Skeletal muscle tissue (tissue), 4 donors: ENCODE measurements around the gene ERCC8. TPM values are rescaled to one million over a fixed set of nuclear protein-coding genes. Genes with fewer than 3 reads are reported as not detected.
"Not testable (repeated sequence)": the region's sequence is repeated elsewhere in the genome, so short reads cannot be mapped to it uniquely, and the experiment has no call there.

Experiments used
- H3K27ac ChIP-seq: one replicate; pipeline ENCODE4 v1.7.0; 2013; ENCODE audit warnings: mild to moderate bottlenecking, low read depth, low read length, inconsistent platforms
- H3K27me3 ChIP-seq, 3 donors: one replicate each; pipeline ENCODE4 v1.7.0; 2013; ENCODE audit warnings: low read length in 3 of 3; ENCODE audit not compliant: control insufficient read depth in 3 of 3, insufficient read depth in 3 of 3
- H3K36me3 ChIP-seq, 3 donors: one replicate each; pipeline ENCODE4 v1.7.0; 2013; ENCODE audit warnings: low read length in 3 of 3; ENCODE audit not compliant: control insufficient read depth in 3 of 3, insufficient read depth in 3 of 3
- H3K4me1 ChIP-seq, 3 donors: one replicate each; pipeline ENCODE4 v1.7.0; 2013; ENCODE audit warnings: low read length in 3 of 3, mild to moderate bottlenecking in 3 of 3; ENCODE audit not compliant: control insufficient read depth in 3 of 3, insufficient read depth in 3 of 3
- H3K4me3 ChIP-seq, 3 donors: one replicate each; pipeline ENCODE4 v1.7.0; 2013; ENCODE audit warnings: low read length in 3 of 3
- H3K9ac ChIP-seq, 3 donors: one replicate each; pipeline ENCODE4 v1.7.0; 2013; ENCODE audit warnings: low read length in 3 of 3, mild to moderate bottlenecking in 3 of 3, moderate library complexity in 2 of 3, low read depth in 1 of 3
- H3K9me3 ChIP-seq, 3 donors: one replicate each; pipeline ENCODE4 v1.7.0; 2013; ENCODE audit warnings: low read length in 3 of 3; ENCODE audit not compliant: control insufficient read depth in 3 of 3
- total RNA-seq: library from RNA; depleted of rRNA; stranded (reverse); fragments of >200 nt; gene quantifications from one replicate; pipeline ENCODE4 v1.2.3, GENCODE V29; 2014
- donor health status: Osteomylitis.

The ERCC8 gene
- 19.3 TPM for total RNA-seq

GRCh38 chr5:60944904-60945812 lies at the start of gene ERCC8, which contains the start of gene NDUFAF2:
Gene ERCC8, minus strand, starts transcription at chr5:60945070. Its CDS starts 62 bp downstream, at chr5:60945008.
Gene NDUFAF2, plus strand, starts transcription at chr5:60945205. Its CDS starts 51 bp downstream, at chr5:60945256.
- Histone ChIP-seq H3K9ac (peak within 1 kb of the TSS; percentile 92 to 94 (median 93)), H3K36me3 (no peaks in the 10 kb centered on the region), H3K27ac (peak within 1 kb of the TSS; percentile 73), H3K4me1 (peaks cover 5 to 24% (median 13%) of the 10 kb centered on the region in 3 donors), H3K9me3 (no peaks in the 10 kb centered on the region), H3K4me3 (peak within 1 kb of the TSS; percentile 78 to 100 (median 94)), H3K27me3 (no peaks in the 10 kb centered on the region)

GRCh38 chr5:60993875-60994571 lies 49.2 kb upstream of the ERCC8 start:
- Histone ChIP-seq H3K4me1 (peaks cover 3 to 8% (median 5%) of the 10 kb centered on the region in 3 donors), H3K27me3 (no peaks in the 10 kb centered on the region), H3K9me3 (peaks cover 0 to 2% (median 0%) of the 10 kb centered on the region in 3 donors), H3K36me3 (no peaks in the 10 kb centered on the region), H3K27ac (no peak overlapping the region), H3K4me3 (no peak overlapping the region), H3K9ac (no peak overlapping the region)

- H3K9me3 ChIP-seq, result peaks cover 0 to 2% (median 0%) of the 10 kb centered on the region in 3 donors
- no peak overlapping the region for H3K27ac ChIP-seq
- peaks cover 3 to 8% (median 5%) of the 10 kb centered on the region in 3 donors for H3K4me1 ChIP-seq
- no peak overlapping the region for H3K4me3 ChIP-seq
- no peaks in the 10 kb centered on the region for H3K27me3 ChIP-seq
- H3K36me3 ChIP-seq, result no peaks in the 10 kb centered on the region
- H3K9ac ChIP-seq, result no peak overlapping the region
These were observed 48.6 kb upstream of the ERCC8 start for GRCh38 chr5:60993425-60993824.

- H3K36me3 ChIP-seq, result no peaks in the 10 kb centered on the region
- peaks cover 3 to 8% (median 5%) of the 10 kb centered on the region in 3 donors for H3K4me1 ChIP-seq
- H3K4me3 ChIP-seq, result no peak overlapping the region
- H3K9ac ChIP-seq, result no peak overlapping the region
- H3K27me3 ChIP-seq, result no peaks in the 10 kb centered on the region
- H3K27ac ChIP-seq, result no peak overlapping the region
- peaks cover 0 to 2% (median 0%) of the 10 kb centered on the region in 3 donors for H3K9me3 ChIP-seq
These were observed 48.0 kb upstream of the ERCC8 start for GRCh38 chr5:60992871-60993270.

GRCh38 chr5:60989790-60990189 lies 44.9 kb upstream of the ERCC8 start:
- no peak overlapping the region for H3K9ac ChIP-seq
- H3K9me3 ChIP-seq, result peaks cover 0 to 2% (median 0%) of the 10 kb centered on the region in 3 donors
- no peak overlapping the region for H3K4me3 ChIP-seq
- peaks cover 3 to 8% (median 5%) of the 10 kb centered on the region in 3 donors for H3K4me1 ChIP-seq
- no peak overlapping the region for H3K27ac ChIP-seq
- no peaks in the 10 kb centered on the region for H3K36me3 ChIP-seq
- no peaks in the 10 kb centered on the region for H3K27me3 ChIP-seq

GRCh38 chr5:60982127-60982526 lies 37.3 kb upstream of the ERCC8 start:
- not testable (repeated sequence) for H3K4me1 ChIP-seq, H3K27me3 ChIP-seq, H3K4me3 ChIP-seq, H3K9me3 ChIP-seq, H3K27ac ChIP-seq, H3K36me3 ChIP-seq, H3K9ac ChIP-seq

- Histone ChIP-seq H3K9me3 (no peaks in the 10 kb centered on the region), H3K36me3 (no peaks in the 10 kb centered on the region), H3K4me1 (peaks cover 0 to 7% (median 2%) of the 10 kb centered on the region in 3 donors), H3K9ac (no peak overlapping the region), H3K27ac (no peak overlapping the region), H3K4me3 (no peak overlapping the region), H3K27me3 (no peaks in the 10 kb centered on the region)
These were observed 35.6 kb upstream of the ERCC8 start for GRCh38 chr5:60980511-60980910.

GRCh38 chr5:60978968-60979367 lies 34.1 kb upstream of the ERCC8 start:
- H3K27me3 ChIP-seq, result no peaks in the 10 kb centered on the region
- H3K9me3 ChIP-seq, result no peaks in the 10 kb centered on the region
- H3K4me3 ChIP-seq, result no peak overlapping the region
- H3K27ac ChIP-seq, result no peak overlapping the region
- H3K36me3 ChIP-seq, result no peaks in the 10 kb centered on the region
- no peak overlapping the region for H3K9ac ChIP-seq
- H3K4me1 ChIP-seq, result peaks cover 0 to 7% (median 2%) of the 10 kb centered on the region in 3 donors

- H3K36me3 ChIP-seq, result no peaks in the 10 kb centered on the region
- H3K27me3 ChIP-seq, result no peaks in the 10 kb centered on the region
- no peak overlapping the region for H3K4me3 ChIP-seq
- no peaks in the 10 kb centered on the region for H3K9me3 ChIP-seq
- H3K9ac ChIP-seq, result no peak overlapping the region
- H3K27ac ChIP-seq, result no peak overlapping the region
- peaks cover 0 to 7% (median 2%) of the 10 kb centered on the region in 3 donors for H3K4me1 ChIP-seq
These were observed 33.3 kb upstream of the ERCC8 start for GRCh38 chr5:60977956-60978737.
